ENCODE results near the gene HIVEP3. TPM values are rescaled to one million over a fixed set of nuclear protein-coding genes. Genes with fewer than 3 reads are reported as not detected.

The HIVEP3 gene
- total RNA-seq, 1 donor from 2014 or later, result 3.6 TPM

DNA sequence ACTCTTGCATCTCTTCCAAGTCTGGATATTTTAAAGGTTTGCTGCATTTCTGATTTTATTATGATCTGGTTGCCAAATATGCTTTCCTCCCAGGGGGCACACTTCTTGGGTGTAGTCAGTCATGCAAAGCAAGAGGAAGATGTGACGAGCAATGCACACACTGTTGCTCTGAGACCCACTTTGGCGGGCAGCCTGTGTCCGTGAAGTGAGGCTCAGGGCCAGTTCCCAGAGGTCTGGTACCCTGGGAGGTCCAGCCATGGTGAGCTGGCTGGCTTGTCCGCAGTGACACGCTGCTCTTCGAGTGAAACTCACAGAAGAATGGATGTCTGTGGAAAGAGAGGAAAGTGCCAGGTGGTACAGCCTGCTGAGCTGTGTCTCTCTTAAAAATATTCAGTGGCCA, 381.5 kb downstream of the HIVEP3 start:
- Mint-ChIP-seq H3K4me3 (ENCODE audit: unreplicated experiment) (peak overlapping the region; percentile 45), H3K27me3 (ENCODE audit: low read depth) (peaks cover 3% of the 10 kb centered on the region), H3K9me3 (ENCODE audit: low read depth) (no peaks in the 10 kb centered on the region), H3K27ac (ENCODE audit: unreplicated experiment) (peak overlapping the region; percentile 87), H3K4me1 (ENCODE audit: low read depth) (peaks cover 33% of the 10 kb centered on the region), H3K36me3 (ENCODE audit: low read depth) (no peaks in the 10 kb centered on the region)
- TF ChIP-seq, protein P1, sequence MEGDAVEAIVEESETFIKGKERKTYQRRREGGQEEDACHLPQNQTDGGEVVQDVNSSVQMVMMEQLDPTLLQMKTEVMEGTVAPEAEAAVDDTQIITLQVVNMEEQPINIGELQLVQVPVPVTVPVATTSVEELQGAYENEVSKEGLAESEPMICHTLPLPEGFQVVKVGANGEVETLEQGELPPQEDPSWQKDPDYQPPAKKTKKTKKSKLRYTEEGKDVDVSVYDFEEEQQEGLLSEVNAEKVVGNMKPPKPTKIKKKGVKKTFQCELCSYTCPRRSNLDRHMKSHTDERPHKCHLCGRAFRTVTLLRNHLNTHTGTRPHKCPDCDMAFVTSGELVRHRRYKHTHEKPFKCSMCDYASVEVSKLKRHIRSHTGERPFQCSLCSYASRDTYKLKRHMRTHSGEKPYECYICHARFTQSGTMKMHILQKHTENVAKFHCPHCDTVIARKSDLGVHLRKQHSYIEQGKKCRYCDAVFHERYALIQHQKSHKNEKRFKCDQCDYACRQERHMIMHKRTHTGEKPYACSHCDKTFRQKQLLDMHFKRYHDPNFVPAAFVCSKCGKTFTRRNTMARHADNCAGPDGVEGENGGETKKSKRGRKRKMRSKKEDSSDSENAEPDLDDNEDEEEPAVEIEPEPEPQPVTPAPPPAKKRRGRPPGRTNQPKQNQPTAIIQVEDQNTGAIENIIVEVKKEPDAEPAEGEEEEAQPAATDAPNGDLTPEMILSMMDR (IDR thresholded peaks at IDR 0.05), result peak; percentile 16
- DNase-seq (ENCODE audit: low spot score), result peak; percentile 70

DNA sequence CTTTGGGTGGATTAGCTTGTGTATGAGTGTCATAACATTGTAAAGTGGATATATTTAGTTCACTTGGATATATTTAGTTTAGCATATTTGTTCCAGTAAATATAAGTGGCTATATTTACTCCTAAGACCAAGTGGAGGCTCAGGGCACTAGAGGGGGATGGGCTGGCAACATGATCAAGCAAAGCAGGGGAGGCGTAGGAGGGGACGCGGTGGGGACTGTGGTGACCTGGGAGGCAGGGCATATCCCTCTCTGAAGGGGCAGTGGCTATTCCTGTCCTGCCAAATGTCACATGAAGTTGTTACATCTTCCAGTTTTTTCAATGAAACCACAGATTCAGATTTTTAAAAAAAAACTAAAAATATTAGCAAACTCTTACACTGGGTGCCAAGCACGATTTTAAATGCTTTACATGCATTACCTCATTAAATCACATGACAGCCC, 382.3 kb downstream of the HIVEP3 start:
- DNase-seq (ENCODE audit: low spot score), result peak; percentile 54
- no peaks in the 10 kb centered on the region for H3K36me3 Mint-ChIP-seq (ENCODE audit: low read depth)
- TF ChIP-seq, protein P1 (IDR thresholded peaks at IDR 0.05), result no peak
- no peaks in the 10 kb centered on the region for H3K9me3 Mint-ChIP-seq (ENCODE audit: low read depth)
- H3K4me1 Mint-ChIP-seq (ENCODE audit: low read depth), result peaks cover 32% of the 10 kb centered on the region
- peaks cover 8% of the 10 kb centered on the region for H3K27me3 Mint-ChIP-seq (ENCODE audit: low read depth)
- no peak overlapping the region for H3K4me3 Mint-ChIP-seq (ENCODE audit: unreplicated experiment)
- peak overlapping the region; percentile 10 for H3K27ac Mint-ChIP-seq (ENCODE audit: unreplicated experiment)

DNA sequence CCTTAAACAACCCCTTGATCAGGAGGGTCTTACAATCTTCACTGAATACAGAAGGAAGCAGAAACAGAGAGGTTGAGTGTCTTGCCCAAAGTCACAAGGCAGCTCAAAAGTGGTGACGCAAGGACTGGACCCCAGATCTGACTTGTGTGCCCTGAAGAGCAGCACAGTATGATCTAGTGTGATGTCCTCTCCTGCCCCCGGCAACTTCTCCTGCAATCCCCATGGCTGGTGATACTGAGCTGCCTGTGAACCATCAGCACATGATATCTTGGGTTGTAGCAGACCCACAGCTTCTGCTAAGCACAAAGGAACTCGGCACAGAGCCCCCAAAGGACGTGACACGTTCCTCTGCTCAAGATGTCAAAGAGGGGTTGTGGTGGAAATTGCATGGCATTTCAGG, 383.0 kb downstream of the HIVEP3 start:
- Mint-ChIP-seq H3K4me1 (ENCODE audit: low read depth) (peaks cover 32% of the 10 kb centered on the region), H3K27me3 (ENCODE audit: low read depth) (peaks cover 8% of the 10 kb centered on the region), H3K36me3 (ENCODE audit: low read depth) (no peaks in the 10 kb centered on the region), H3K9me3 (ENCODE audit: low read depth) (no peaks in the 10 kb centered on the region), H3K27ac (ENCODE audit: unreplicated experiment) (no peak overlapping the region), H3K4me3 (ENCODE audit: unreplicated experiment) (no peak overlapping the region)
- peak; percentile 28 for DNase-seq (ENCODE audit: low spot score)
- TF ChIP-seq, protein P1 (IDR thresholded peaks at IDR 0.05), result no peak

DNA sequence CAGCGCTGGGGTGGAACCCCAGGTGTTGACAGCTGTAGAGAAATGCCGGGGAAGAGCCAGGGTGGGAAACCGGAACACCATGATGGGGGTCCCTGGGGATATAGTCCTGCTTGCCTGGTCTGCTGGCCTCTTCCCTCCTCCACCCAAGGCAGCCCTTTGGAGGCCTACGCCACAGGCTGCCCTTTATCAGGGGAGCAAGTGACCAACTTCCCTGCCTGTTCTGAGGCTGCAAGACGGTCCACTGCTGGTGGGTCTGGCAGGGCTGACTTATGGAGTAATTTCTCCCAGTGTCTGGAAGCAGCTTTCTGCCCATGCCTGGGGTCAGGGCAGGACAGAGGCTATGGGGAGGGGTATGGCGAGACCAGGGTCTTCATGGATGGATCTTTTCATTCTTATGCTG, 383.4 kb downstream of the HIVEP3 start:
- Mint-ChIP-seq H3K36me3 (ENCODE audit: low read depth) (no peaks in the 10 kb centered on the region), H3K4me3 (ENCODE audit: unreplicated experiment) (no peak overlapping the region), H3K9me3 (ENCODE audit: low read depth) (no peaks in the 10 kb centered on the region), H3K27ac (ENCODE audit: unreplicated experiment) (no peak overlapping the region), H3K4me1 (ENCODE audit: low read depth) (peaks cover 32% of the 10 kb centered on the region), H3K27me3 (ENCODE audit: low read depth) (peaks cover 8% of the 10 kb centered on the region)
- TF ChIP-seq, protein P1 (IDR thresholded peaks at IDR 0.05), result no peak
- DNase-seq (ENCODE audit: low spot score), result peak; percentile 52

DNA sequence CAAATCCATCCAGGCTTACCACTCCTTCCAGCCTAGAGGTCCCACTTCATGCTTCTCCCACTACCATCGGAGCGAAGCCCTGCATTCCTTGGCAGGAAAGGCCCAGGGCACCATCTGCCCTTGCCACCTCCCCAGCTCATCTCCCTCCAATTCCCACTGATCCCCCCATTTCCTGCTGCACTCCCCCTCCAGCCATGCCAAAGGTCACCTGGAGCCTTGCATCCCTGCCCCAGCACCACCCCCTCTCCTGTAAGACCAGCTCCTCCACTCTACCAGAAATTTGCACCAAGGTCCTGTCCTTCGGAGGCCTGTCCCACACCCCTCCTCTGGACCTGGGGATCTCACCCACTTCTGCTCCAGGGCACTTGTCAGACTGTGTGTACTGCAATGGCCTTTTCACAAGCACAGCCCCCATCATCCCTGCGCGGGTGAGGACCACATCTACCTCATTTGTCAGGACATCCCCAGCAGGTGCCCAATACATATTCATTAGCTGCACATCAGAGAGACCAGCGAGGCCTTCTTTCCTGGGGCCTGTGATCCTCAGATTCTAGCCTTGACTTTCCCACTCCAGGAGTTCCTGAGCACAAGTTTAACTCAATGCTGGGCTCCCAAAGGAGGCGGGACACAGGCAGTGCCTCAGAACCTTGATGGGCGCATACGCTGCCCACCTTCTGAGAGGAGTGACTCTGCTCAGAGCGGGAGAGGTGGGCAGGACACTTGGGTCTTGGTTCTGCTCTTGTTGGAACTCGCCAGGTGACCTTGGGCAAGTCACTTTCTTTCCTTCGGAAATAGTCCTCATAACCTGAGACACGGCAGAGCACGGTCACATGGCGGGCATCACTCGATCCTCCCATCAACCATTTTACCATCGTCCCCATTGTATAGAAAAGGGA, 384.3 kb downstream of the HIVEP3 start:
- peaks cover 8% of the 10 kb centered on the region for H3K27me3 Mint-ChIP-seq (ENCODE audit: low read depth)
- no peak overlapping the region for H3K27ac Mint-ChIP-seq (ENCODE audit: unreplicated experiment)
- DNase-seq (ENCODE audit: low spot score), result peak; percentile 65
- peaks cover 32% of the 10 kb centered on the region for H3K4me1 Mint-ChIP-seq (ENCODE audit: low read depth)
- no peak overlapping the region for H3K4me3 Mint-ChIP-seq (ENCODE audit: unreplicated experiment)
- H3K9me3 Mint-ChIP-seq (ENCODE audit: low read depth), result no peaks in the 10 kb centered on the region
- H3K36me3 Mint-ChIP-seq (ENCODE audit: low read depth), result no peaks in the 10 kb centered on the region
- TF ChIP-seq, protein P1 (IDR thresholded peaks at IDR 0.05), result no peak

Data from chondrocyte (in vitro differentiated cells).